DOHH2 (cell line): ENCODE results near the gene POPDC3.

Experiments
- H3F3A ChIP-seq: fragments of 200-600 bp; sonication (generic), shearing (Covaris generic); 2 replicates; pipeline ENCODE4 v1.6.0; 2016; ENCODE audit warnings: antibody characterized with exemption, mild to moderate bottlenecking; ENCODE audit not compliant: control insufficient read depth, insufficient read depth
- H3K27ac ChIP-seq: fragments of 200-600 bp; sonication (generic); 2 replicates; pipeline ENCODE4 v1.5.1; 2014; ENCODE audit warnings: low read depth, mild to moderate bottlenecking, low read length, moderate library complexity
- H3K27me3 ChIP-seq: fragments of 200-600 bp; sonication (generic); 2 replicates; pipeline ENCODE4 v1.6.1; 2014; ENCODE audit warnings: mild to moderate bottlenecking, low read length, mixed read lengths; ENCODE audit not compliant: control insufficient read depth
- H3K36me3 ChIP-seq: fragments of 200-600 bp; sonication (generic); 2 replicates; pipeline ENCODE4 v1.6.1; 2014; ENCODE audit warnings: mild to moderate bottlenecking, low read length, moderate library complexity, mixed read lengths; ENCODE audit not compliant: control insufficient read depth
- H3K4me1 ChIP-seq: fragments of 200-600 bp; sonication (generic); 2 replicates; pipeline ENCODE4 v1.6.1; 2014; ENCODE audit warnings: mild to moderate bottlenecking, low read length, mixed read lengths; ENCODE audit not compliant: control insufficient read depth
- H3K4me2 ChIP-seq: fragments of 200-600 bp; sonication (generic); 2 replicates; pipeline ENCODE4 v1.6.0; 2014; ENCODE audit warnings: mild to moderate bottlenecking, low read length, moderate library complexity
- H3K4me3 ChIP-seq: fragments of 200-600 bp; sonication (generic); 2 replicates; pipeline ENCODE4 v1.5.1; 2014; ENCODE audit warnings: mild to moderate bottlenecking, low read length, mixed read lengths
- H3K79me2 ChIP-seq: fragments of 200-600 bp; sonication (generic); 2 replicates; pipeline ENCODE4 v1.6.1; 2014; ENCODE audit warnings: mild to moderate bottlenecking, low read length, mixed read lengths; ENCODE audit not compliant: control insufficient read depth
- H3K9me2 ChIP-seq: fragments of 200-600 bp; sonication (generic); replicated peaks from 2 replicates; pipeline ENCODE4 v1.6.1; 2014; ENCODE audit warnings: mild to moderate bottlenecking, low read length, mixed read lengths; ENCODE audit not compliant: control insufficient read depth
- H3K9me3 ChIP-seq: fragments of 200-600 bp; sonication (generic); 2 replicates; pipeline ENCODE4 v1.6.1; 2014; ENCODE audit warnings: antibody characterized with exemption, low read length, mixed read lengths; ENCODE audit not compliant: control insufficient read depth, insufficient read depth
- H4K20me1 ChIP-seq: fragments of 200-600 bp; sonication (generic); 2 replicates; pipeline ENCODE4 v1.6.0; 2014; ENCODE audit warnings: low read depth, mild to moderate bottlenecking, antibody characterized with exemption, low read length, moderate library complexity; ENCODE audit not compliant: control insufficient read depth, insufficient read depth
- CTCF ChIP-seq: fragments of 200-600 bp; sonication (generic); IDR thresholded peaks from one replicate; pipeline ENCODE4 v1.5.1; 2014; ENCODE audit warnings: antibody characterized with exemption, mild to moderate bottlenecking, low read depth, low read length; ENCODE audit not compliant: poor library complexity, severe bottlenecking
- EZH2phosphoT487 ChIP-seq: fragments of 200-600 bp; sonication (generic); IDR thresholded peaks from 2 replicates; pipeline ENCODE4 v1.6.1; 2017; ENCODE audit warnings: borderline replicate concordance, mild to moderate bottlenecking, antibody characterized with exemption, low read length, moderate library complexity, mixed read lengths

The POPDC3 gene

GRCh38 chr6:105192707-105193465, 13.1 kb upstream of the POPDC3 start:
- no peaks in the 10 kb centered on the region for H3K79me2 ChIP-seq
- H3F3A ChIP-seq, result no peaks in the 10 kb centered on the region
- H3K27ac ChIP-seq, result no peak overlapping the region
- no peaks in the 10 kb centered on the region for H3K4me1 ChIP-seq
- no peaks in the 10 kb centered on the region for H3K9me2 ChIP-seq
- TF ChIP-seq EZH2phosphoT487 (no peak), CTCF (no peak)
- no peaks in the 10 kb centered on the region for H4K20me1 ChIP-seq
- H3K9me3 ChIP-seq, result no peaks in the 10 kb centered on the region
- H3K4me3 ChIP-seq, result no peak overlapping the region
- H3K27me3 ChIP-seq, result no peaks in the 10 kb centered on the region
- H3K4me2 ChIP-seq, result no peak overlapping the region
- H3K36me3 ChIP-seq, result no peaks in the 10 kb centered on the region

- H3K4me1 ChIP-seq, result no peaks in the 10 kb centered on the region
- no peak for TF ChIP-seq EZH2phosphoT487
- no peak for TF ChIP-seq CTCF
- H3K27ac ChIP-seq, result no peak overlapping the region
- no peaks in the 10 kb centered on the region for H3K79me2 ChIP-seq
- no peaks in the 10 kb centered on the region for H3F3A ChIP-seq
- no peak overlapping the region for H3K4me2 ChIP-seq
- no peaks in the 10 kb centered on the region for H3K36me3 ChIP-seq
- no peaks in the 10 kb centered on the region for H3K9me3 ChIP-seq
- H3K9me2 ChIP-seq, result no peaks in the 10 kb centered on the region
- H3K27me3 ChIP-seq, result no peaks in the 10 kb centered on the region
- H4K20me1 ChIP-seq, result no peaks in the 10 kb centered on the region
- no peak overlapping the region for H3K4me3 ChIP-seq
Measured at GRCh38 chr6:105191351-105191750, 11.5 kb upstream of the POPDC3 start.

- H3K27me3 ChIP-seq, result no peaks in the 10 kb centered on the region
- H3K79me2 ChIP-seq, result no peaks in the 10 kb centered on the region
- no peak overlapping the region for H3K27ac ChIP-seq
- H3K4me1 ChIP-seq, result no peaks in the 10 kb centered on the region
- TF ChIP-seq EZH2phosphoT487, result no peak
- no peak for TF ChIP-seq CTCF
- no peaks in the 10 kb centered on the region for H3K9me2 ChIP-seq
- H3F3A ChIP-seq, result no peaks in the 10 kb centered on the region
- no peaks in the 10 kb centered on the region for H3K36me3 ChIP-seq
- H3K4me3 ChIP-seq, result no peak overlapping the region
- no peaks in the 10 kb centered on the region for H3K9me3 ChIP-seq
- no peaks in the 10 kb centered on the region for H4K20me1 ChIP-seq
- H3K4me2 ChIP-seq, result no peak overlapping the region
Measured at GRCh38 chr6:105189026-105189820, 9.4 kb upstream of the POPDC3 start.
